ENCODE results near the gene LRRC46.
A peak's percentile ranks its signal among the peaks of the same experiment; 100 is the strongest.

The LRRC46 gene

GRCh38 chr17:47843391-47843730, 11.9 kb downstream of the LRRC46 start:
- no peak for DNase-seq
- Histone ChIP-seq H4K8ac (ENCODE audit: low read length) (no peak overlapping the region), H3K4me3 (ENCODE audit: insufficient read depth in 1 of 2, low read depth in 1 of 2, low read length in 2 of 2) (no peak overlapping the region), H2BK120ac (ENCODE audit: low read depth, low read length) (no peak overlapping the region), H3K9ac (ENCODE audit: low read length) (no peak overlapping the region), H3K9me3 (ENCODE audit: control insufficient read depth, low read length) (no peaks in the 10 kb centered on the region), H3K4me2 (ENCODE audit: low read length, poor library complexity, severe bottlenecking) (no peak overlapping the region), H2AFZ (ENCODE audit: low read depth, low read length) (no peak overlapping the region), H3K4ac (ENCODE audit: low read depth in 1 of 2, low read length in 2 of 2) (peak overlapping the region in 1 of 2 experiments; percentile 17), H3K27ac (ENCODE audit: low read length, poor library complexity, severe bottlenecking) (no peak overlapping the region), H3K27me3 (ENCODE audit: control insufficient read depth in 1 of 2, insufficient read depth in 1 of 2, low read length in 2 of 2) (peaks cover 34 to 45% of the 10 kb centered on the region in 2 experiments), H3K4me1 (ENCODE audit: control insufficient read depth, insufficient read depth, low read depth, low read length) (peaks cover 19% of the 10 kb centered on the region), H3K14ac (ENCODE audit: low read length in 2 of 2) (no peak overlapping the region), H2BK15ac (ENCODE audit: low read depth, poor library complexity, severe bottlenecking) (peak overlapping the region; percentile 26), H3K18ac (ENCODE audit: low read depth in 1 of 2, low read length in 2 of 2) (no peak overlapping the region), H2BK5ac (ENCODE audit: low read depth, low read length, poor library complexity, severe bottlenecking) (no peak overlapping the region), H3K79me1 (replicated peaks; ENCODE audit: low read length, poor library complexity, severe bottlenecking) (peaks cover 17% of the 10 kb centered on the region), H4K91ac (ENCODE audit: low read length) (no peak overlapping the region), H3K36me3 (ENCODE audit: control insufficient read depth in 1 of 2, insufficient read depth in 2 of 2, low read depth in 1 of 2, low read length in 2 of 2) (peaks cover 7 to 11% of the 10 kb centered on the region in 2 experiments), H3K23ac (ENCODE audit: low read length in 2 of 2) (no peak overlapping the region), H2BK12ac (ENCODE audit: low read length in 2 of 2) (peak overlapping the region in 1 of 2 experiments; percentile 6), H2AK5ac (ENCODE audit: low read length, severe bottlenecking) (no peak overlapping the region)
- WGBS, result 50% methylated on average over 6 of the region's 6 CpGs

GRCh38 chr17:47844227-47844626, 12.8 kb downstream of the LRRC46 start:
- Histone ChIP-seq H3K14ac (ENCODE audit: low read length in 2 of 2) (no peak overlapping the region), H3K4ac (ENCODE audit: low read depth in 1 of 2, low read length in 2 of 2) (no peak overlapping the region), H3K36me3 (ENCODE audit: control insufficient read depth in 1 of 2, insufficient read depth in 2 of 2, low read depth in 1 of 2, low read length in 2 of 2) (peaks cover 2 to 3% of the 10 kb centered on the region in 2 experiments), H3K27ac (ENCODE audit: low read length, poor library complexity, severe bottlenecking) (no peak overlapping the region), H3K4me1 (ENCODE audit: control insufficient read depth, insufficient read depth, low read depth, low read length) (peaks cover 14% of the 10 kb centered on the region), H3K79me1 (replicated peaks; ENCODE audit: low read length, poor library complexity, severe bottlenecking) (peaks cover 14% of the 10 kb centered on the region), H2BK120ac (ENCODE audit: low read depth, low read length) (no peak overlapping the region), H3K18ac (ENCODE audit: low read depth in 1 of 2, low read length in 2 of 2) (no peak overlapping the region), H2BK12ac (ENCODE audit: low read length in 2 of 2) (no peak overlapping the region), H3K4me3 (ENCODE audit: insufficient read depth in 1 of 2, low read depth in 1 of 2, low read length in 2 of 2) (no peak overlapping the region), H3K23ac (ENCODE audit: low read length in 2 of 2) (no peak overlapping the region), H4K91ac (ENCODE audit: low read length) (no peak overlapping the region), H2AK5ac (ENCODE audit: low read length, severe bottlenecking) (no peak overlapping the region), H2AFZ (ENCODE audit: low read depth, low read length) (no peak overlapping the region), H3K4me2 (ENCODE audit: low read length, poor library complexity, severe bottlenecking) (no peak overlapping the region), H2BK5ac (ENCODE audit: low read depth, low read length, poor library complexity, severe bottlenecking) (no peak overlapping the region), H3K27me3 (ENCODE audit: control insufficient read depth in 1 of 2, insufficient read depth in 1 of 2, low read length in 2 of 2) (peaks cover 42 to 53% of the 10 kb centered on the region in 2 experiments), H2BK15ac (ENCODE audit: low read depth, poor library complexity, severe bottlenecking) (no peak overlapping the region), H3K9ac (ENCODE audit: low read length) (no peak overlapping the region), H4K8ac (ENCODE audit: low read length) (no peak overlapping the region), H3K9me3 (ENCODE audit: control insufficient read depth, low read length) (no peaks in the 10 kb centered on the region)
- no peak for DNase-seq
- 76% methylated on average over 5 of the region's 5 CpGs for WGBS

DNA sequence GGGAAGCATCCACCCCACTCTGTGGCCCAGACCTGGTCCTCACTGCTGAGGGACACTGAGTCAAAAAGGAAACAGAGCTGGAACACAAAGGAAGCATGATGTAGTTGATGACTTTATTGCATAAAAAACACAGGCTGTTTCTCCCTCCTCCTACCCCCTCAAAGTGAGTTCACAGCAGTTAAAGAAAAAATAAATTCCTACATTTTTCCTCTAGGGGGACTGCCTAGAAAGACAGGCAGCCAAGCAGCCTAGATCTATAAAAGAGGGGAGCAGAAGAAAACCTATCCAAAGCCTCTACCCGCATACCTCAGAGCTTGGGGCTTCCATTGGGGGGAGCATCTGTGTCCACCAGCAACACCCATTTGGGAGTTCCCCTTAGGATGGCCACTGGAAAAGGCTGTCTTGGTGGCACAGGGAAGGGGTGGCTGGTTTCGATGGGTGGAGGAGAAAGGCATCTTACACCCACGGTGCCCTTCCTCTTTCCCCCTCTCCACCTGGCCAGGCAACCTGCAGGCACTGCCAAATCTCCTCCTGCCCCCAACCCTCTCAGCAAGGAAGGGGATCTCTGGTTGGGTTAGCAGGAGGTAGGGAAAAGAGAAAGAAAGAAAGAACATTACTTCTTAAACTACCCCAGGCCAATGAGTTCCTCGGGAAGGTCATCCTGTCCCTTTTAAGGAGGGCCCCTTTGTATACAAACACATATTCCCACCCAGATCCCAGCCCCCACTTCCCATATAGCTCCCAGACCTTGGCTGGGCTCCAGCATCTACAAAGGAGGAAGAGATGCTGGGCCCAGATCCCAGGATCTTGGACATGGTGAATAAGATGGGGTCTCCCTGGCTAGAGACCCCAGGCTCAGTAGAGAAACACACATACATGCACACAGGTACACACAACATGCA, 13.6 kb downstream of the LRRC46 start:
- H3K9me3 ChIP-seq (ENCODE audit: control insufficient read depth, low read length), result no peaks in the 10 kb centered on the region
- H3K9ac ChIP-seq (ENCODE audit: low read length), result no peak overlapping the region
- H4K8ac ChIP-seq (ENCODE audit: low read length), result no peak overlapping the region
- H4K91ac ChIP-seq (ENCODE audit: low read length), result no peak overlapping the region
- 57% methylated on average over 2 of the region's 4 CpGs for WGBS
- no peak overlapping the region for H2BK12ac ChIP-seq (ENCODE audit: low read length in 2 of 2)
- H2AK5ac ChIP-seq (ENCODE audit: low read length, severe bottlenecking), result no peak overlapping the region
- H3K27ac ChIP-seq (ENCODE audit: low read length, poor library complexity, severe bottlenecking), result no peak overlapping the region
- peak; percentile 37 for DNase-seq
- no peak overlapping the region for H3K4me2 ChIP-seq (ENCODE audit: low read length, poor library complexity, severe bottlenecking)
- peaks cover 50 to 62% of the 10 kb centered on the region in 2 experiments for H3K27me3 ChIP-seq (ENCODE audit: control insufficient read depth in 1 of 2, insufficient read depth in 1 of 2, low read length in 2 of 2)
- no peaks in the 10 kb centered on the region for H3K36me3 ChIP-seq (ENCODE audit: control insufficient read depth in 1 of 2, insufficient read depth in 2 of 2, low read depth in 1 of 2, low read length in 2 of 2)
- no peak overlapping the region for H3K4ac ChIP-seq (ENCODE audit: low read depth in 1 of 2, low read length in 2 of 2)
- H3K4me1 ChIP-seq (ENCODE audit: control insufficient read depth, insufficient read depth, low read depth, low read length), result peaks cover 9% of the 10 kb centered on the region
- H3K79me1 ChIP-seq (replicated peaks; ENCODE audit: low read length, poor library complexity, severe bottlenecking), result peaks cover 7% of the 10 kb centered on the region
- H2BK15ac ChIP-seq (ENCODE audit: low read depth, poor library complexity, severe bottlenecking), result no peak overlapping the region
- H3K14ac ChIP-seq (ENCODE audit: low read length in 2 of 2), result no peak overlapping the region
- H3K18ac ChIP-seq (ENCODE audit: low read depth in 1 of 2, low read length in 2 of 2), result no peak overlapping the region
- H3K4me3 ChIP-seq (ENCODE audit: insufficient read depth in 1 of 2, low read depth in 1 of 2, low read length in 2 of 2), result no peak overlapping the region
- no peak overlapping the region for H3K23ac ChIP-seq (ENCODE audit: low read length in 2 of 2)
- H2AFZ ChIP-seq (ENCODE audit: low read depth, low read length), result no peak overlapping the region
- no peak overlapping the region for H2BK120ac ChIP-seq (ENCODE audit: low read depth, low read length)
- no peak overlapping the region for H2BK5ac ChIP-seq (ENCODE audit: low read depth, low read length, poor library complexity, severe bottlenecking)

DNA sequence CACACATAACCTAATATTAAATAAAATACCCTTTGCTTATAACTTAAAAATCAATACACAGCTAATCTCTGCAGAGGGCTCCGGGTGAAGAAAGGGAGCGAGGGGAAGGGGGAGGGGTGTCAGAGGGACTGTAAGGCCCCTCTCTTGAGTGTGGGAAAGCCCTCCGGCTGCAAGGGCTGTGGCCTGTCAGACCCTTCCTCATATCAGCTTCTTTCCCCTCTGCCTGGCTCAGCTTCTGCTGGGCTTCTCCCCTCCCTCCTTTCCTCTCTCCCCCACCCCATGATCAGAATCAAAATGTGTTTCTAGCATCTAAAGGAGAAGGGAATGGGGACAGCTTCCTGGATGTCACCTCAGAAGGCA, 14.2 kb downstream of the LRRC46 start:
- H2BK15ac ChIP-seq (ENCODE audit: low read depth, poor library complexity, severe bottlenecking), result no peak overlapping the region
- H3K4me2 ChIP-seq (ENCODE audit: low read length, poor library complexity, severe bottlenecking), result no peak overlapping the region
- H3K9me3 ChIP-seq (ENCODE audit: control insufficient read depth, low read length), result no peaks in the 10 kb centered on the region
- peaks cover 55 to 67% of the 10 kb centered on the region in 2 experiments for H3K27me3 ChIP-seq (ENCODE audit: control insufficient read depth in 1 of 2, insufficient read depth in 1 of 2, low read length in 2 of 2)
- H2BK5ac ChIP-seq (ENCODE audit: low read depth, low read length, poor library complexity, severe bottlenecking), result no peak overlapping the region
- H3K79me1 ChIP-seq (replicated peaks; ENCODE audit: low read length, poor library complexity, severe bottlenecking), result peaks cover 2% of the 10 kb centered on the region
- DNase-seq, result no peak
- H2AFZ ChIP-seq (ENCODE audit: low read depth, low read length), result no peak overlapping the region
- H3K4me1 ChIP-seq (ENCODE audit: control insufficient read depth, insufficient read depth, low read depth, low read length), result peaks cover 6% of the 10 kb centered on the region
- H3K9ac ChIP-seq (ENCODE audit: low read length), result no peak overlapping the region
- no peak overlapping the region for H4K8ac ChIP-seq (ENCODE audit: low read length)
- H2BK120ac ChIP-seq (ENCODE audit: low read depth, low read length), result no peak overlapping the region
- H3K4ac ChIP-seq (ENCODE audit: low read depth in 1 of 2, low read length in 2 of 2), result no peak overlapping the region
- no peak overlapping the region for H3K18ac ChIP-seq (ENCODE audit: low read depth in 1 of 2, low read length in 2 of 2)
- H4K91ac ChIP-seq (ENCODE audit: low read length), result no peak overlapping the region
- H3K4me3 ChIP-seq (ENCODE audit: insufficient read depth in 1 of 2, low read depth in 1 of 2, low read length in 2 of 2), result no peak overlapping the region
- H3K36me3 ChIP-seq (ENCODE audit: control insufficient read depth in 1 of 2, insufficient read depth in 2 of 2, low read depth in 1 of 2, low read length in 2 of 2), result no peaks in the 10 kb centered on the region
- no peak overlapping the region for H2AK5ac ChIP-seq (ENCODE audit: low read length, severe bottlenecking)
- no peak overlapping the region for H3K14ac ChIP-seq (ENCODE audit: low read length in 2 of 2)
- H3K23ac ChIP-seq (ENCODE audit: low read length in 2 of 2), result no peak overlapping the region
- no peak overlapping the region for H2BK12ac ChIP-seq (ENCODE audit: low read length in 2 of 2)
- no peak overlapping the region for H3K27ac ChIP-seq (ENCODE audit: low read length, poor library complexity, severe bottlenecking)
- no CpG with 5 or more reads among the region's 3 CpGs for WGBS

Data from mesenchymal stem cell (in vitro differentiated cells and primary cell).